ENCODE results near the gene CIDEC.
"Not testable (repeated sequence)": the region's sequence is repeated elsewhere in the genome, so short reads cannot be mapped to it uniquely, and the experiment has no call there.

CIDEC gene

GRCh38 chr3:9901967-9902366 is 21.9 kb upstream of the CIDEC start:
- Histone ChIP-seq H4K20me1 (ENCODE audit: insufficient read depth, low read length, poor library complexity, severe bottlenecking) (no peaks in the 10 kb centered on the region), H3F3A (ENCODE audit: low read depth) (no peaks in the 10 kb centered on the region), H3K9ac (ENCODE audit: low read depth, low read length, poor library complexity, severe bottlenecking) (peak overlapping the region; percentile 88), H3K36me3 (ENCODE audit: insufficient read depth, low read length) (peaks cover 5% of the 10 kb centered on the region; the same call in 1 of the 2 replicates), H3K79me2 (ENCODE audit: insufficient read depth, low read length) (peaks cover 29% of the 10 kb centered on the region), H3K27me3 (ENCODE audit: insufficient read depth, low read length, poor library complexity, severe bottlenecking) (no peaks in the 10 kb centered on the region), H3K4me1 (ENCODE audit: insufficient read depth, low read length, poor library complexity, severe bottlenecking) (peaks cover 36% of the 10 kb centered on the region), H3K9me3 (ENCODE audit: insufficient read depth, low read depth, low read length) (no peaks in the 10 kb centered on the region), H2AFZ (ENCODE audit: low read length) (peak overlapping the region; percentile 74), H3K9me2 (replicated peaks; ENCODE audit: low read depth, low read length) (no peaks in the 10 kb centered on the region), H3K4me2 (ENCODE audit: low read depth, low read length, poor library complexity, severe bottlenecking) (peak overlapping the region; percentile 85), H3K4me3 (ENCODE audit: low read length, poor library complexity, severe bottlenecking) (peak overlapping the region; percentile 80)
- TF ChIP-seq CTCF (conservative IDR thresholded peaks at IDR 0.05; ENCODE audit: low read length) (no peak), EZH2phosphoT487 (IDR thresholded peaks at IDR 0.05; ENCODE audit: borderline replicate concordance) (no peak)

- H3F3A ChIP-seq (ENCODE audit: low read depth); H3K9me2 ChIP-seq (replicated peaks; ENCODE audit: low read depth, low read length); H3K9me3 ChIP-seq (ENCODE audit: insufficient read depth, low read depth, low read length); H3K4me3 ChIP-seq (ENCODE audit: low read length, poor library complexity, severe bottlenecking); H3K4me2 ChIP-seq (ENCODE audit: low read depth, low read length, poor library complexity, severe bottlenecking); H3K27me3 ChIP-seq (ENCODE audit: insufficient read depth, low read length, poor library complexity, severe bottlenecking); H2AFZ ChIP-seq (ENCODE audit: low read length); H3K9ac ChIP-seq (ENCODE audit: low read depth, low read length, poor library complexity, severe bottlenecking); H3K36me3 ChIP-seq (ENCODE audit: insufficient read depth, low read length); H4K20me1 ChIP-seq (ENCODE audit: insufficient read depth, low read length, poor library complexity, severe bottlenecking): not testable (repeated sequence)
- Histone ChIP-seq H3K79me2 (ENCODE audit: insufficient read depth, low read length) (peaks cover 32% of the 10 kb centered on the region), H3K4me1 (ENCODE audit: insufficient read depth, low read length, poor library complexity, severe bottlenecking) (peaks cover 36% of the 10 kb centered on the region)
These were observed 20.9 kb upstream of the CIDEC start for GRCh38 chr3:9900965-9901415.

GRCh38 chr3:9899289-9899791 is 19.3 kb upstream of the CIDEC start:
- Histone ChIP-seq H3K36me3 (ENCODE audit: insufficient read depth, low read length) (no peaks in the 10 kb centered on the region), H2AFZ (ENCODE audit: low read length) (no peak overlapping the region), H3K4me3 (ENCODE audit: low read length, poor library complexity, severe bottlenecking) (no peak overlapping the region), H3F3A (ENCODE audit: low read depth) (no peaks in the 10 kb centered on the region), H3K9me3 (ENCODE audit: insufficient read depth, low read depth, low read length) (no peaks in the 10 kb centered on the region), H3K9me2 (replicated peaks; ENCODE audit: low read depth, low read length) (no peaks in the 10 kb centered on the region), H3K27me3 (ENCODE audit: insufficient read depth, low read length, poor library complexity, severe bottlenecking) (no peaks in the 10 kb centered on the region), H3K9ac (ENCODE audit: low read depth, low read length, poor library complexity, severe bottlenecking) (no peak overlapping the region), H3K4me2 (ENCODE audit: low read depth, low read length, poor library complexity, severe bottlenecking) (no peak overlapping the region), H3K79me2 (ENCODE audit: insufficient read depth, low read length) (peaks cover 31% of the 10 kb centered on the region), H3K4me1 (ENCODE audit: insufficient read depth, low read length, poor library complexity, severe bottlenecking) (peaks cover 43% of the 10 kb centered on the region), H4K20me1 (ENCODE audit: insufficient read depth, low read length, poor library complexity, severe bottlenecking) (no peaks in the 10 kb centered on the region)
- TF ChIP-seq CTCF (conservative IDR thresholded peaks at IDR 0.05; ENCODE audit: low read length) (no peak), EZH2phosphoT487 (IDR thresholded peaks at IDR 0.05; ENCODE audit: borderline replicate concordance) (no peak)

All from Loucy (cell line).